ENCODE results near the gene CAMTA1.

DNA sequence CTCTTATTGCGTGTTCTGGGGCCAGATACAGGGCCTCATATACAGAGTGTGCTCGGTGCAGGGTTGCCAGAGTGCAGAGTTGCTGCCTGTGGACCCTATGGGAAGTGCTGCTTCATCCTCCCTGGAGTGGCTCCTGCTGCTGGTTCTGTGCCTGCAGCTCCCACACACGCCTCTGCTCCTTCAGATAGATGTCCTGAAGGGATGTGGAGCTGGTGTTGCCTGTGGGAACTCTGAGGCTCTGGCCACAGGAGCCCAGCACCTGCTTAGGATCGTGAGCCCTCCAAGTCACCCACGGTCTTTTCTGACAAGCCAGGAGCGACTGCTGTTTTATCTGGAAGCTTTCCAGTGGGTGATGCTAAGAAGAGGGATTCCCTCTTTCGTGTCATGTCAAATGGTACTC, 120.5 kb downstream of the CAMTA1 start:
- TF ChIP-seq, protein P1, sequence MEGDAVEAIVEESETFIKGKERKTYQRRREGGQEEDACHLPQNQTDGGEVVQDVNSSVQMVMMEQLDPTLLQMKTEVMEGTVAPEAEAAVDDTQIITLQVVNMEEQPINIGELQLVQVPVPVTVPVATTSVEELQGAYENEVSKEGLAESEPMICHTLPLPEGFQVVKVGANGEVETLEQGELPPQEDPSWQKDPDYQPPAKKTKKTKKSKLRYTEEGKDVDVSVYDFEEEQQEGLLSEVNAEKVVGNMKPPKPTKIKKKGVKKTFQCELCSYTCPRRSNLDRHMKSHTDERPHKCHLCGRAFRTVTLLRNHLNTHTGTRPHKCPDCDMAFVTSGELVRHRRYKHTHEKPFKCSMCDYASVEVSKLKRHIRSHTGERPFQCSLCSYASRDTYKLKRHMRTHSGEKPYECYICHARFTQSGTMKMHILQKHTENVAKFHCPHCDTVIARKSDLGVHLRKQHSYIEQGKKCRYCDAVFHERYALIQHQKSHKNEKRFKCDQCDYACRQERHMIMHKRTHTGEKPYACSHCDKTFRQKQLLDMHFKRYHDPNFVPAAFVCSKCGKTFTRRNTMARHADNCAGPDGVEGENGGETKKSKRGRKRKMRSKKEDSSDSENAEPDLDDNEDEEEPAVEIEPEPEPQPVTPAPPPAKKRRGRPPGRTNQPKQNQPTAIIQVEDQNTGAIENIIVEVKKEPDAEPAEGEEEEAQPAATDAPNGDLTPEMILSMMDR (IDR thresholded peaks at IDR 0.05): no peak
- TF ChIP-seq, protein P2, sequence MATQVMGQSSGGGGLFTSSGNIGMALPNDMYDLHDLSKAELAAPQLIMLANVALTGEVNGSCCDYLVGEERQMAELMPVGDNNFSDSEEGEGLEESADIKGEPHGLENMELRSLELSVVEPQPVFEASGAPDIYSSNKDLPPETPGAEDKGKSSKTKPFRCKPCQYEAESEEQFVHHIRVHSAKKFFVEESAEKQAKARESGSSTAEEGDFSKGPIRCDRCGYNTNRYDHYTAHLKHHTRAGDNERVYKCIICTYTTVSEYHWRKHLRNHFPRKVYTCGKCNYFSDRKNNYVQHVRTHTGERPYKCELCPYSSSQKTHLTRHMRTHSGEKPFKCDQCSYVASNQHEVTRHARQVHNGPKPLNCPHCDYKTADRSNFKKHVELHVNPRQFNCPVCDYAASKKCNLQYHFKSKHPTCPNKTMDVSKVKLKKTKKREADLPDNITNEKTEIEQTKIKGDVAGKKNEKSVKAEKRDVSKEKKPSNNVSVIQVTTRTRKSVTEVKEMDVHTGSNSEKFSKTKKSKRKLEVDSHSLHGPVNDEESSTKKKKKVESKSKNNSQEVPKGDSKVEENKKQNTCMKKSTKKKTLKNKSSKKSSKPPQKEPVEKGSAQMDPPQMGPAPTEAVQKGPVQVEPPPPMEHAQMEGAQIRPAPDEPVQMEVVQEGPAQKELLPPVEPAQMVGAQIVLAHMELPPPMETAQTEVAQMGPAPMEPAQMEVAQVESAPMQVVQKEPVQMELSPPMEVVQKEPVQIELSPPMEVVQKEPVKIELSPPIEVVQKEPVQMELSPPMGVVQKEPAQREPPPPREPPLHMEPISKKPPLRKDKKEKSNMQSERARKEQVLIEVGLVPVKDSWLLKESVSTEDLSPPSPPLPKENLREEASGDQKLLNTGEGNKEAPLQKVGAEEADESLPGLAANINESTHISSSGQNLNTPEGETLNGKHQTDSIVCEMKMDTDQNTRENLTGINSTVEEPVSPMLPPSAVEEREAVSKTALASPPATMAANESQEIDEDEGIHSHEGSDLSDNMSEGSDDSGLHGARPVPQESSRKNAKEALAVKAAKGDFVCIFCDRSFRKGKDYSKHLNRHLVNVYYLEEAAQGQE (IDR thresholded peaks at IDR 0.05; ENCODE audit: insufficient read depth in 1 of 2, low read depth in 2 of 2, low read length in 1 of 2): no peak
- TF ChIP-seq SIN3A (IDR thresholded peaks at IDR 0.05; ENCODE audit: borderline replicate concordance, insufficient read depth, low read depth, low read length): no peak
